HG03342 (cell line): ENCODE data around the gene LACC1.

ENCODE experiments used
- ATAC-seq: cut with Tn5 transposase; IDR thresholded peaks from one replicate; pipeline ENCODE4 v1.9.1; 2021; ENCODE audit warnings: mild to moderate bottlenecking, moderate library complexity; ENCODE audit not compliant: unreplicated experiment

The LACC1 gene

DNA sequence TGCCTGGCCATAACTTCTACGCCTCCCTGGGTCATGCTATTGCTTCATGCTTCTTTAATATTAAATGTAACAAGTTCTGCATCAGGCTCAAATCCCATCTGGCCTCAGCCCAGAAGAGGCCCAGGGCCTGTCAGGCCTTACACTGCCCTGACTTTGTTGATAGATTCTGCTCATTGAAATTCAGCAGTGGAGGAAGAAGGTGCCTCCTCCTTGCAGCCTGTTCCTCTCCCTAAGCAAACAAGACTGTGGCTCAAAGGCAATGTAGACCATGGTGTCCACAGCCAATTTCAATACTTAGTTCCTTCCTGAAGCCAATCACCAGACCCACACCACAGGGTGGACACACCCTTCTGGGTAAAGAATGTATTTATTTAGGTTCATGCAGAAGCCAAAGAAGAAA lies 59.4 kb downstream of the LACC1 start:
- no peak for ATAC-seq

DNA sequence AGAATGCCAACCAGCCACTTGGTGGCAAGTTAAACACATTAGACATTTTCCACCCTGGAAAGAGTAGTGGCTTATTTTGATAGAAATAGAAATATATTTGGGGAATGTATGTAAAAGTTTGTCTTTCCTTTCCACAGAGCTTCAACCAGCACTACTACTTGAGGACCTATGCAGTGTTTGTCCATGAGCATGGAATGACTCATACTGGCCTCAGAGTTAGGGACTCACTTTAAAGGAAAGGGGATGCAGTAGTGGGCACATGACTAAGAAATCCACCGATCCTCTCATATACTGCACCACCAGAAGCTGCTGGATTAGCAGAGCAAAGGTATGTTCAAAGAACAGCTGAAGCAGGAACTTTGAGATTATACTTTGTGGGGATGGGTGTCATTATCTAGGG lies 62.6 kb downstream of the LACC1 start:
- ATAC-seq, result no peak
